Mesendoderm (in vitro differentiated cells): Measurements from ENCODE around the gene TYSND1.
"Not testable (repeated sequence)": the region's sequence is repeated elsewhere in the genome, so short reads cannot be mapped to it uniquely, and the experiment has no call there.

Source experiments
- DNase-seq: peaks from one replicate; pipeline ENCODE4 v3.0.0; 2013
- H2AK5ac ChIP-seq: 2 replicates; pipeline ENCODE4 v1.6.1; 2013; ENCODE audit warnings: low read length, inconsistent platforms
- H2BK120ac ChIP-seq: 2 replicates; pipeline ENCODE4 v1.6.1; 2013; ENCODE audit warnings: low read depth, mild to moderate bottlenecking, low read length, moderate library complexity, mixed read lengths
- H2BK15ac ChIP-seq: replicated peaks from 2 replicates; pipeline ENCODE4 v1.6.1; 2013; ENCODE audit warnings: low read depth, mild to moderate bottlenecking, moderate library complexity
- H2BK5ac ChIP-seq: 2 replicates; pipeline ENCODE4 v1.6.1; 2013; ENCODE audit warnings: low read length, inconsistent platforms
- H3K18ac ChIP-seq: 2 replicates; pipeline ENCODE4 v1.6.1; 2013; ENCODE audit warnings: mild to moderate bottlenecking, low read length, mixed read lengths
- H3K23ac ChIP-seq: one replicate; pipeline ENCODE4 v1.6.1; 2013; ENCODE audit warnings: low read length
- H3K27ac ChIP-seq: 2 replicates; pipeline ENCODE4 v1.5.1; 2013; ENCODE audit warnings: low read depth, mild to moderate bottlenecking, inconsistent platforms, low read length, moderate library complexity
- H3K27me3 ChIP-seq: 2 replicates; pipeline ENCODE4 v1.6.1; 2013; ENCODE audit warnings: low read length, control low read depth, mild to moderate bottlenecking, inconsistent platforms; ENCODE audit not compliant: insufficient read depth, poor library complexity
- H3K36me3 ChIP-seq: 2 replicates; pipeline ENCODE4 v1.6.1; 2013; ENCODE audit warnings: low read length, inconsistent platforms; ENCODE audit not compliant: control insufficient read depth, insufficient read depth
- H3K4ac ChIP-seq: one replicate; pipeline ENCODE4 v1.6.1; 2013; ENCODE audit warnings: low read depth, mild to moderate bottlenecking, low read length, moderate library complexity
- H3K4me1 ChIP-seq: 2 replicates; pipeline ENCODE4 v1.6.1; 2013; ENCODE audit warnings: low read depth, low read length, inconsistent platforms; ENCODE audit not compliant: control insufficient read depth
- H3K4me2 ChIP-seq: 2 replicates; pipeline ENCODE4 v1.6.1; 2013; ENCODE audit warnings: low read length
- H3K4me3 ChIP-seq: 2 replicates; pipeline ENCODE4 v1.5.1; 2013; ENCODE audit warnings: mild to moderate bottlenecking, low read length
- H3K56ac ChIP-seq: one replicate; pipeline ENCODE4 v1.6.1; 2013; ENCODE audit warnings: low read length
- H3K79me1 ChIP-seq: 2 replicates; pipeline ENCODE4 v1.6.1; 2013; ENCODE audit warnings: low read length, inconsistent platforms
- H3K79me2 ChIP-seq: 2 replicates; pipeline ENCODE4 v1.6.1; 2013; ENCODE audit warnings: mild to moderate bottlenecking, low read length; ENCODE audit not compliant: control insufficient read depth, insufficient read depth
- H3K9ac ChIP-seq: 2 replicates; pipeline ENCODE4 v1.6.1; 2013; ENCODE audit warnings: low read length, inconsistent platforms
- H4K5ac ChIP-seq: one replicate; pipeline ENCODE4 v1.6.1; 2013; ENCODE audit warnings: low read length
- H4K8ac ChIP-seq: one replicate; pipeline ENCODE4 v1.6.1; 2013; ENCODE audit warnings: low read depth, mild to moderate bottlenecking, control low read depth, low read length, moderate library complexity
- WGBS: extraction: QIAGEN DNeasy Blood & Tissue Kit; methylation state at CpG from one replicate; pipeline ENCODE4 v1.1.7; 2013; ENCODE audit warnings: low lambda C conversion rate, missing lambda C conversion rate; ENCODE audit not compliant: insufficient coverage; ENCODE audit errors: extremely low coverage; 5-methylcytosine and 5-hydroxymethylcytosine counted together

The TYSND1 gene

GRCh38 chr10:70123817-70124216 lies 22.7 kb downstream of the TYSND1 start:
- no peaks in the 10 kb centered on the region for H3K79me2 ChIP-seq
- H3K4me1 ChIP-seq, result no peaks in the 10 kb centered on the region
- no peaks in the 10 kb centered on the region for H3K27me3 ChIP-seq
- H2BK120ac ChIP-seq, result no peak overlapping the region
- H3K4me3 ChIP-seq, result no peak overlapping the region
- H2AK5ac ChIP-seq, result no peak overlapping the region
- H2BK5ac ChIP-seq, result no peak overlapping the region
- no peak overlapping the region for H3K56ac ChIP-seq
- H3K79me1 ChIP-seq, result no peaks in the 10 kb centered on the region
- H3K36me3 ChIP-seq, result no peaks in the 10 kb centered on the region
- H3K23ac ChIP-seq, result no peak overlapping the region
- H2BK15ac ChIP-seq, result no peak overlapping the region
- DNase-seq, result no peak
- no peak overlapping the region for H4K8ac ChIP-seq
- H3K4me2 ChIP-seq, result no peak overlapping the region
- WGBS, result no CpG with 5 or more reads among the region's 10 CpGs
- H3K9ac ChIP-seq, result no peak overlapping the region
- H4K5ac ChIP-seq, result no peak overlapping the region
- no peak overlapping the region for H3K27ac ChIP-seq
- no peak overlapping the region for H3K4ac ChIP-seq
- H3K18ac ChIP-seq, result no peak overlapping the region

GRCh38 chr10:70123166-70123565 lies 23.3 kb downstream of the TYSND1 start:
- not testable (repeated sequence) for H3K4me1 ChIP-seq, H4K8ac ChIP-seq

GRCh38 chr10:70122742-70123141 lies 23.8 kb downstream of the TYSND1 start:
- H3K79me2 ChIP-seq, result no peaks in the 10 kb centered on the region
- H3K4me3 ChIP-seq, result no peak overlapping the region
- H3K27me3 ChIP-seq, result no peaks in the 10 kb centered on the region
- no peak overlapping the region for H2BK5ac ChIP-seq
- H3K4me1 ChIP-seq, result no peaks in the 10 kb centered on the region
- H2AK5ac ChIP-seq, result no peak overlapping the region
- H3K56ac ChIP-seq, result no peak overlapping the region
- H3K4ac ChIP-seq, result no peak overlapping the region
- no peak overlapping the region for H2BK15ac ChIP-seq
- WGBS, result no CpG with 5 or more reads among the region's 5 CpGs
- H3K27ac ChIP-seq, result no peak overlapping the region
- DNase-seq, result no peak
- no peak overlapping the region for H3K4me2 ChIP-seq
- H3K23ac ChIP-seq, result no peak overlapping the region
- no peak overlapping the region for H3K9ac ChIP-seq
- H3K36me3 ChIP-seq, result no peaks in the 10 kb centered on the region
- H2BK120ac ChIP-seq, result no peak overlapping the region
- H4K8ac ChIP-seq, result no peak overlapping the region
- H4K5ac ChIP-seq, result no peak overlapping the region
- H3K79me1 ChIP-seq, result no peaks in the 10 kb centered on the region
- H3K18ac ChIP-seq, result no peak overlapping the region

More at GRCh38 chr10:70123166-70123565, 23.3 kb downstream of the TYSND1 start:
- not testable (repeated sequence) for H3K23ac ChIP-seq, H3K56ac ChIP-seq, H3K4me3 ChIP-seq, H2BK15ac ChIP-seq, H3K27me3 ChIP-seq, H3K79me2 ChIP-seq, H3K9ac ChIP-seq, H3K79me1 ChIP-seq, DNase-seq, H2BK120ac ChIP-seq, H3K18ac ChIP-seq, H3K4ac ChIP-seq, H2BK5ac ChIP-seq, H4K5ac ChIP-seq, H3K27ac ChIP-seq, H3K36me3 ChIP-seq, H2AK5ac ChIP-seq, H3K4me2 ChIP-seq
- WGBS, result no CpG with 5 or more reads among the region's 9 CpGs

GRCh38 chr10:70121281-70121949 lies 25.1 kb downstream of the TYSND1 start:
- no peak overlapping the region for H3K4ac ChIP-seq
- H3K79me2 ChIP-seq, result no peaks in the 10 kb centered on the region
- no peak overlapping the region for H3K56ac ChIP-seq
- DNase-seq, result no peak
- H3K27me3 ChIP-seq, result no peaks in the 10 kb centered on the region
- no peak overlapping the region for H3K27ac ChIP-seq
- H3K4me3 ChIP-seq, result no peak overlapping the region
- H4K5ac ChIP-seq, result no peak overlapping the region
- H2BK15ac ChIP-seq, result no peak overlapping the region
- no peak overlapping the region for H2BK120ac ChIP-seq
- H2BK5ac ChIP-seq, result no peak overlapping the region
- no peak overlapping the region for H3K23ac ChIP-seq
- no peaks in the 10 kb centered on the region for H3K36me3 ChIP-seq
- no CpG with 5 or more reads among the region's 11 CpGs for WGBS
- no peaks in the 10 kb centered on the region for H3K79me1 ChIP-seq
- no peak overlapping the region for H3K18ac ChIP-seq
- no peaks in the 10 kb centered on the region for H3K4me1 ChIP-seq
- H4K8ac ChIP-seq, result no peak overlapping the region
- H3K4me2 ChIP-seq, result no peak overlapping the region
- H2AK5ac ChIP-seq, result no peak overlapping the region
- H3K9ac ChIP-seq, result no peak overlapping the region

- no peak for DNase-seq
- WGBS, result no CpG with 5 or more reads among the region's 6 CpGs
- Histone ChIP-seq H3K23ac (no peak overlapping the region), H2BK15ac (no peak overlapping the region), H2BK120ac (no peak overlapping the region), H3K56ac (no peak overlapping the region), H3K79me1 (no peaks in the 10 kb centered on the region), H3K4me2 (no peak overlapping the region), H2AK5ac (no peak overlapping the region), H3K18ac (no peak overlapping the region), H3K27ac (no peak overlapping the region), H3K4ac (no peak overlapping the region), H4K5ac (no peak overlapping the region), H3K9ac (no peak overlapping the region), H4K8ac (no peak overlapping the region), H3K27me3 (no peaks in the 10 kb centered on the region), H3K4me3 (no peak overlapping the region), H3K36me3 (no peaks in the 10 kb centered on the region), H2BK5ac (no peak overlapping the region), H3K4me1 (no peaks in the 10 kb centered on the region), H3K79me2 (no peaks in the 10 kb centered on the region)
Measured at GRCh38 chr10:70120417-70120816, 26.1 kb downstream of the TYSND1 start.

GRCh38 chr10:70119623-70120022 lies 26.9 kb downstream of the TYSND1 start:
- Histone ChIP-seq H2BK120ac (no peak overlapping the region), H3K4me2 (no peak overlapping the region), H3K27me3 (no peaks in the 10 kb centered on the region), H3K79me2 (no peaks in the 10 kb centered on the region), H3K9ac (no peak overlapping the region), H4K5ac (no peak overlapping the region), H3K4me1 (no peaks in the 10 kb centered on the region), H3K27ac (no peak overlapping the region), H2BK5ac (no peak overlapping the region), H3K23ac (no peak overlapping the region), H4K8ac (no peak overlapping the region), H3K56ac (no peak overlapping the region), H3K36me3 (no peaks in the 10 kb centered on the region), H3K4me3 (no peak overlapping the region), H3K18ac (no peak overlapping the region), H2AK5ac (no peak overlapping the region), H3K4ac (no peak overlapping the region), H3K79me1 (no peaks in the 10 kb centered on the region), H2BK15ac (no peak overlapping the region)
- DNase-seq, result no peak
- WGBS, result no CpG with 5 or more reads among the region's 8 CpGs
